ENCODE results near the gene MRPS10.
A peak's percentile ranks its signal among the peaks of the same experiment; 100 is the strongest.

MRPS10 gene

GRCh38 chr6:42255050-42255449 lies 37.4 kb upstream of the MRPS10 start:
- TF ChIP-seq ZNF70 (CRISPR knock-in tag; IDR thresholded peaks at IDR 0.05) (no peak), ZNF565 (CRISPR knock-in tag; conservative IDR thresholded peaks at IDR 0.05; ENCODE audit: low read depth) (no peak), ISL1 (CRISPR knock-in tag; IDR thresholded peaks at IDR 0.05) (no peak), CREB5 (CRISPR knock-in tag; IDR thresholded peaks at IDR 0.05; ENCODE audit: low read depth) (no peak), POU6F1 (CRISPR knock-in tag; IDR thresholded peaks at IDR 0.05; ENCODE audit: borderline replicate concordance, low read depth) (no peak), SNAI2 (CRISPR knock-in tag; IDR thresholded peaks at IDR 0.05) (no peak), GLIS3 (CRISPR knock-in tag; IDR thresholded peaks at IDR 0.05) (no peak), ZNF8 (CRISPR knock-in tag; IDR thresholded peaks at IDR 0.05) (no peak), ZFP3 (CRISPR knock-in tag; IDR thresholded peaks at IDR 0.05) (no peak), TSHZ2 (CRISPR knock-in tag; IDR thresholded peaks at IDR 0.05) (no peak), PPARA (CRISPR knock-in tag; IDR thresholded peaks at IDR 0.05; ENCODE audit: borderline replicate concordance) (no peak), ZC3H10 (CRISPR knock-in tag; IDR thresholded peaks at IDR 0.05) (no peak)
- ATAC-seq, result 0 out of 3 replicates have a peak, but pooled peaks have one; percentile 12

GRCh38 chr6:42254505-42254904 lies 36.8 kb upstream of the MRPS10 start:
- ATAC-seq, result no peak
- TF ChIP-seq ARNTL (CRISPR knock-in tag; IDR thresholded peaks at IDR 0.05; ENCODE audit: borderline replicate concordance, low read depth) (no peak), TOX (CRISPR knock-in tag; IDR thresholded peaks at IDR 0.05; ENCODE audit: borderline replicate concordance) (no peak), TSHZ2 (CRISPR knock-in tag; IDR thresholded peaks at IDR 0.05) (no peak), RARB (CRISPR knock-in tag; IDR thresholded peaks at IDR 0.05) (no peak), BACH2 (CRISPR knock-in tag; IDR thresholded peaks at IDR 0.05; ENCODE audit: borderline replicate concordance) (no peak), CREB5 (CRISPR knock-in tag; IDR thresholded peaks at IDR 0.05; ENCODE audit: low read depth) (no peak), ZFP3 (CRISPR knock-in tag; IDR thresholded peaks at IDR 0.05) (no peak), PPARA (CRISPR knock-in tag; IDR thresholded peaks at IDR 0.05; ENCODE audit: borderline replicate concordance) (no peak), PATZ1 (CRISPR knock-in tag; IDR thresholded peaks at IDR 0.05; ENCODE audit: borderline replicate concordance) (no peak), POU6F1 (CRISPR knock-in tag; IDR thresholded peaks at IDR 0.05; ENCODE audit: borderline replicate concordance, low read depth) (no peak), CSDC2 (CRISPR knock-in tag; IDR thresholded peaks at IDR 0.05) (no peak), CSRNP3 (CRISPR knock-in tag; IDR thresholded peaks at IDR 0.05) (no peak), TCF4 (CRISPR knock-in tag; IDR thresholded peaks at IDR 0.05; ENCODE audit: borderline replicate concordance) (no peak), OSR1 (CRISPR knock-in tag; IDR thresholded peaks at IDR 0.05) (no peak), ISL1 (CRISPR knock-in tag; IDR thresholded peaks at IDR 0.05) (no peak), SNAI2 (CRISPR knock-in tag; IDR thresholded peaks at IDR 0.05) (no peak)

Data from SK-N-SH treated with all-trans-retinoic acid at 6 μM for 48 hours (cell line).